Adipose tissue (tissue), 3 donors: ENCODE measurements around the gene UNC5A. TPM values are rescaled to one million over a fixed set of nuclear protein-coding genes. Genes with fewer than 3 reads are reported as not detected.

ENCODE experiments used
- H3K27ac ChIP-seq: one replicate; pipeline ENCODE4 v1.5.1; 2013; ENCODE audit warnings: low read depth, low read length
- WGBS, 3 donors: extraction: QIAGEN DNeasy Blood & Tissue Kit; methylation state at CpG; one replicate each; pipeline ENCODE4 v1.1.7; 2013; 5-methylcytosine and 5-hydroxymethylcytosine counted together
- polyA plus RNA-seq, 3 donors: library from polyadenylated mRNA; stranded (reverse); fragments of 200-250 nt; gene quantifications; one replicate each; pipeline ENCODE4 v1.2.3, GENCODE V29; 2013
- donor health status: healthy with polysubstance abuse.
- donor health status: Bipolar disorder and iron deficiency.
- donor health status: healthy.

UNC5A gene
- polyA plus RNA-seq, 3 donors, result 0.11 to 0.51 (median 0.24) TPM

GRCh38 chr5:176879663-176880361 lies 69.5 kb downstream of the UNC5A start:
- no peak overlapping the region for H3K27ac ChIP-seq
- WGBS, 3 donors, result 68 to 77% (median 70%) methylated on average over 22 to 23 of the region's 23 CpGs

GRCh38 chr5:176880366-176881020 lies 70.1 kb downstream of the UNC5A start:
- H3K27ac ChIP-seq, result no peak overlapping the region
- 75 to 90% (median 86%) methylated on average over 26 of the region's 26 CpGs for WGBS, 3 donors

- 82 to 94% (median 91%) methylated on average over 25 to 28 of the region's 28 CpGs for WGBS, 3 donors
- H3K27ac ChIP-seq, result no peak overlapping the region
Observed at GRCh38 chr5:176881021-176881749, 70.8 kb downstream of the UNC5A start.

- H3K27ac ChIP-seq, result no peak overlapping the region
- 84 to 88% (median 85%) methylated on average over 25 of the region's 25 CpGs for WGBS, 3 donors
Observed at GRCh38 chr5:176881816-176882566, 71.6 kb downstream of the UNC5A start.

GRCh38 chr5:176882567-176882903 lies 72.2 kb downstream of the UNC5A start:
- 28 to 52% (median 49%) methylated on average over 6 of the region's 6 CpGs for WGBS, 3 donors
- no peak overlapping the region for H3K27ac ChIP-seq

GRCh38 chr5:176883700-176884570 lies 73.6 kb downstream of the UNC5A start:
- 89 to 93% (median 90%) methylated on average over 17 of the region's 17 CpGs for WGBS, 3 donors
- H3K27ac ChIP-seq, result no peak overlapping the region

GRCh38 chr5:176884571-176884890 lies 74.2 kb downstream of the UNC5A start:
- no peak overlapping the region for H3K27ac ChIP-seq
- WGBS, 3 donors, result 55 to 75% (median 63%) methylated on average over 4 of the region's 4 CpGs

GRCh38 chr5:176886336-176887251 lies 76.2 kb downstream of the UNC5A start:
- WGBS, 3 donors, result 84 to 91% (median 85%) methylated on average over 13 of the region's 13 CpGs
- H3K27ac ChIP-seq, result no peak overlapping the region

- 84 to 93% (median 91%) methylated on average over 27 to 28 of the region's 28 CpGs for WGBS, 3 donors
- H3K27ac ChIP-seq, result no peak overlapping the region
Observed at GRCh38 chr5:176887252-176887849, 77.0 kb downstream of the UNC5A start.

GRCh38 chr5:176888016-176888864 lies 77.9 kb downstream of the UNC5A start:
- no peak overlapping the region for H3K27ac ChIP-seq
- WGBS, 3 donors, result 86 to 89% (median 88%) methylated on average over 26 to 27 of the region's 27 CpGs

- no peak overlapping the region for H3K27ac ChIP-seq
- 76 to 93% (median 79%) methylated on average over 1 of the region's 1 CpG for WGBS, 3 donors
Observed at GRCh38 chr5:176888865-176889165, 78.5 kb downstream of the UNC5A start.

- no peak overlapping the region for H3K27ac ChIP-seq
- 88 to 94% (median 91%) methylated on average over 24 of the region's 24 CpGs for WGBS, 3 donors
Observed at GRCh38 chr5:176889321-176890280, 79.2 kb downstream of the UNC5A start.

GRCh38 chr5:176890455-176891330 lies 80.3 kb downstream of the UNC5A start:
- WGBS, 3 donors, result 79 to 85% (median 84%) methylated on average over 9 of the region's 9 CpGs
- no peak overlapping the region for H3K27ac ChIP-seq

GRCh38 chr5:176891331-176891958 lies 81.1 kb downstream of the UNC5A start:
- no peak overlapping the region for H3K27ac ChIP-seq
- 67 to 96% (median 69%) methylated on average over 9 of the region's 9 CpGs for WGBS, 3 donors
